HG03045 (cell line): ENCODE results near the gene CELF2.
"Not testable (repeated sequence)": the region's sequence is repeated elsewhere in the genome, so short reads cannot be mapped to it uniquely, and the experiment has no call there.

ENCODE experiments used
- ATAC-seq: cut with Tn5 transposase; IDR thresholded peaks from one replicate; pipeline ENCODE4 v1.9.1; 2021; ENCODE audit warnings: mild to moderate bottlenecking, moderate library complexity; ENCODE audit not compliant: unreplicated experiment

CELF2 gene

DNA sequence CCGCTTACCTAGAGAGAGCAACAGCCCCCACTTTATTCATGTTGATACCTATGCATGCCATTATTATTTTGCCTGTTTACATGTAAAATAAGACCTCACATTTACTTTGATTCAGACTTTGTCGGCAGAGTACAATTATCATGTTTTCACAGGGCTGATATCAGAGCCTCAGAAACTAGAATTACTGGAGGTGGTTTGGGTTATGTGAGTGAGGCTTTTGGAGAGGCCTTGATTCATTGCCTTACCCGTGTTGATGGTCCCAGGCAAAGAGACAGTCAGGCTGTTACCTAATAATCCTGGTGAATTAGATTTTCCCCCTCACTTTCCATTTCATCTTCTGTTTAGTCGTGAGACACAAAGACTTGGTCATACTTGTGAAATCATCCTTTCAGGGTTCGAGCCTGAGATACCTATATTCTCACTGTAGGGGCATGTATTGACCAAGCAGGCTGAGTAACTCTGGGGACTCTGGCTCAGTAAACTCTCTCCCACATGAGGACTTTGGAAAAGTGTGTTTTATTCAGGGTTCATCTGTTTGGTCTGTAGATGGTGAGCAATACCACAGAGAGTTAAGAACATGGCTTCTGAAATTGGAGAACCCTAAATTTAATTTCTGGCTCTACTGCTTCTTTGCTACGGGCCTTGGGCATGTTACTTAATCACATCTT lies 150.9 kb downstream of the CELF2 start:
- no peak for ATAC-seq

DNA sequence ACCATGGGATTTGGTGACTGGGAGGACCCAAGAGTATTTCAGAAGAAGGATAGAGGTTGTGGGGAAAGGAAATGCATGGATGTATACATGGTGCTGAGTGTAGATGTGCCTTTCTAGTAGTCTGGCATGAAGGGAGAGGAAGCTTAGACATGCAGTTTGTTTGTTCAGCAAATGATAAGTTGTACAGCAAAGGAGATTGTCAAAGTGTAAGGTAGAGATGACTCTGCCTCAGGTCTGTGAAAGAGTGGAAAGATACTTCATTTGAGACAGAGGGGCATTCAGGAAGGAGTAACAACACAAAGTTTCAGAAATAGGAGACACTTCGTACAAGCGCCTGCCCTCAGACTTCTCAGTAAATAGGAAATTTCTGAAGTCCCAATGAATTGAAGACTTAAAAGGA lies 152.3 kb downstream of the CELF2 start:
- no peak for ATAC-seq

- no peak for ATAC-seq
Measured at GRCh38 chr10:11170574-11170973, 152.9 kb downstream of the CELF2 start.

DNA sequence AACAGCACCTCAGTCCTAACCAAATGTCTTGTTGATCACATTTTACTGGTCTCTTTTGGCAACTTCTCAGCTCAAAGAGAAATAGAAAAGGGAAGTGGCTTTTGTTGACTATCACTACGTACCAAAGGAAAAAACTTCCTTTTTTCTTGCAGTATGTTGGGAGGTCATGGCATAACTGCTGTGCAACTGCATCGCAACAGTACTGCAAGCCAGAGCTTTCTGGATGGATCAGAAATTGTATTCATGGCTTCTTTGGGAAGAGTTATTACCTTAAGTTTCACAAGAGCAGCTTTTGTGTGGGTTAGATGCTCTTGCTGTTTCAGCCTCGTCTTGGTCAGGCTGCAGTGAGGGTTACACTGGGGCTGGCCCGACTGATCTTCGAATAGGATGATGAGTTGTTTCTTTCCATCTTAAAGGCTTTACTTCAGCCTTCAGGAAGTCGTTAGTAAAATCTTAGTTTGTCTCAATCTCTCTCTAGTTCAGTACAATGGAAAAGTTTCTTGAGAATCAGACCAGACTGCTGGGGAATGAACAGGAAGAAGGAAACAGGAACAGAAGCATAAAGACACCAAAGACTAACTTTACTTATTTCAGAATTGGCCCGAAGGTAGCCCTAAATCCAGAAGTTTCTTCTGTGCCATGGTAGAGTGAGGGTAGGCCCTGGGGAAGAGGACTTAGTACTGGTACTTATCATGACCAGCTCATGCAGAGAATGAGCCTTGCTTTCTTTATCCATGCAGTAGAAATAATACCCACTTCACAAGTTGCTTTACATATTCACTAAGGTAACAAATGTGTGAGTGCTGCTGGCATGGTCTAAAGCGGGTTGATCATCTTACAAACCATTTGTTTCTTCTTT lies 153.6 kb downstream of the CELF2 start:
- ATAC-seq = peak; percentile 40

DNA sequence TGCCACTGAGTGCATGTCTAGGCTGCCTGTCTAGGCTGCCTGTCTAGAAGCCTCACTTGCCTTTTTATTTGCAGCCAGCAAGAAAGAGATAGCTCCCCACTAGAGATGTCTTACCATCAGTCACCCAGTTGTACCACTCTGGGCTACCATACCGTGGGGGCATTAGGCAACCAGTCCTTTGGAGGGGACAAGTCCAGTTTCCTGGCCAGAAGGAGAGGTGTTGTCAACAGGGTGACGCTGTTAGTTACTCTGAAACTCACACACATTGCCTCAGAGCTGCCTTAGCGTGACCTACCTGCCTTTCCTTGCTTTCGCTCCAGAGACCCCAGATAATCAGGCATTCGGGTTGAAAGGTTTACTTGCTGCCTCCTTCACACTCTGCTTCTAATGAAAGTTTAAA lies 155.4 kb downstream of the CELF2 start:
- ATAC-seq = no peak

- no peak for ATAC-seq
Measured at GRCh38 chr10:11175823-11176243, 158.2 kb downstream of the CELF2 start.

DNA sequence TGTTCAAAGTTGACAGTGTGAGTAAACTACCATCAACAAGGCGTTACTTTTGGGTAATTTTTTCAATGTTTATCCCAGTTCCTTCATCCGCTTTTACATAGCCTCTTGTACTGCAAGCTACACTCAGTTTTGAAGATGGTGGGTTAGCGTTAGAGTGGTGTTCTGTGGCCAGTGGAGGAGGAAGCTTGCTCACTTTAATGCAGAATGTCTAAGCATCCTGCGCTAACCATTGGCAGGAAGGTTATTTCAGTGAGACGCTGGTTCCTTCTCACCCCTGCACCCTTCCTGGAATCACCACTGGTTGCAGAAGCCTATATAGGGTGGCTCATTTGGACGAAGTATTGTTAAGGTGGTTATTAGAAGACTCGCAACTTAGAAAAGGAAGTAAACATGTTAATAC lies 159.1 kb downstream of the CELF2 start:
- ATAC-seq = no peak

- ATAC-seq = no peak
Measured at GRCh38 chr10:11177381-11177780, 159.7 kb downstream of the CELF2 start.

- no peak for ATAC-seq
Measured at GRCh38 chr10:11177926-11178471, 160.3 kb downstream of the CELF2 start.

DNA sequence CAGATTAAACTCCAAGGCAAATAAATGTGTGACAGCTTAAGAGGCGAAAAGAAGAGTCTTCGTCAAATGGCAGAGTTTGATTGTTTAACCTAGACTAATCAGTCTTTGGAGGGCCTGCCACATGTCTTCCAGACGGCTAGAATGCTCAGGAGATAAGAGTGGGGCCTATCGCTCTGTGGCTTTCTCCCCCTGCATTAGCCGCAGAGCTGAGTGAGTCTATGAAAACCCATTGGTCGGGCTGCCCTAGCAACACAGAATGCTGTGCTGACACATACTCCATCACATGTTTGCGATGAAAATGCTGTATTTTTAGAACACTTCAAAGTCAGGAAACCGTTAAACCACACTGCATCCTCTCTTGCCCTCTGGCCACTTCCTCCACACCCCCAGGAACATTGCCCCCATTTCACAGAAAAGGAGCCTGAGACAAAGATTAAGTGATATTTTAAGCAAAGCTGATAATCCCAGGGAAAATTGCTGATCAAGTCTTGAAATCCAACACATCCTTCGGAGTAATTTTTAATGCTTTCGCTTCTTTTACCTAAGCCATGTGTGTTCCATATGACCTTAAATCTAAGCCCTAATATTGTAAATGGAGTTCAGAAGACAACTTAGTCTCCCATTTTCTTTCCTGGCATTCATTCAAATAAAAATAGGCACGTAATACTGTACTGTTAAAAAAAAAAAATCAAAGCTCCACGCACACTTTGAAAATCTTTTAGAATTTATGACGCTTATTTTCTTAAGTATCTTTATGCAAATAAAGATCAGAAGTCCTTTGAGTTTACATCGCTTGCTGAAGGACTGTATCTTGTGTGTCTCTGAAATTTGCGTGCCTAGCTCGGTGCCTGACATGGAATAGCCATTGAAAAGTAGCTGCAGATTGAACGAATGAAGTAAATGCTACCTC lies 161.2 kb downstream of the CELF2 start:
- peak; percentile 85 for ATAC-seq

DNA sequence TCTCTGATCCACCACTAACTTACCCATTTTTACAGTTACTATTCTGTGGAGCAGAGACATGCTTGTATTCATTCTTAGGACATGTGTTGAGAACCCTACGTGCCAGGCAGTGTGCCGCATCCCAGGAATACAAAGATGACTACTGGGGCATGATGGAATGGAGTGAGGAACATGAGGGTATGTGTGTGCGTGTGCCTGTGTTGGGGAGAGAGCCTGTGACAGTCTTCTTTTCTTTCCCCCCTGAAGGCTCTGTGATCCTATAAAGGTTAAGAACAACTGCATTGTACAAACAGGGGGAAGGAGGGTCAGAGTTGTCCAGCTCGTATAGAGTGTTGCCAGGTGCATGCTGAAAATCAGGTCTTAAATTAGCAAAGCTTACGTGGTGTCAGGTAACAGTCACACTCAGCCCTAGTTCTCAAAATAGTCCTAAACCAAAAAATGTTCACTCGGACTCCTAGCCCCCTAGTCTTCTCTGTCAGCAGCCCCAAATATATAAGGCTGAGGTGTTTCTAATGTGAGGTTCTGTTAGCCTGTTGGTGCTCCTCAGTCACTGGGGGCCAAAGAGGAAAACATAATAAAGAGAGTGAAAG lies 161.9 kb downstream of the CELF2 start:
- ATAC-seq = no peak

- no peak for ATAC-seq
Measured at GRCh38 chr10:11180228-11180627, 162.6 kb downstream of the CELF2 start.

GRCh38 chr10:11181978-11182377 lies 164.3 kb downstream of the CELF2 start:
- no peak for ATAC-seq

DNA sequence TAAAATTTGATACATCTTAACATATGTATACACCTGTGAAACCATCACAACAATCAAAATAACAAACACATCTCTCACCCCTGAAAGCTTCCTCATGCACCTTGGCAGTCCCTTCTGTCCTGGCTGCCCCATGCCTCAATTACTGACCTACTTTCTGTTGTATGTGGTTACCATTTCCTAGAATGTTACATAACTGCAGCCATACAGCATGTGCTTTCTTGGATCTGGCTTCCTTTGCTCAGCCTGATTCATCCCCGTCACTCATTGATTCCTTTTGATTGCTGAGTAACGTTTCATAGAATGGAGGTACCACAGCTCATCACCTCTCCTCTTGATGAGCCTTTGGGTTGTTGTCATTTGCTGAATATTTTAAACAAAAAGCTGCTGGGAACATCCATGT lies 165.3 kb downstream of the CELF2 start:
- no peak for ATAC-seq

- no peak for ATAC-seq
Measured at GRCh38 chr10:11184093-11184492, 166.4 kb downstream of the CELF2 start.

DNA sequence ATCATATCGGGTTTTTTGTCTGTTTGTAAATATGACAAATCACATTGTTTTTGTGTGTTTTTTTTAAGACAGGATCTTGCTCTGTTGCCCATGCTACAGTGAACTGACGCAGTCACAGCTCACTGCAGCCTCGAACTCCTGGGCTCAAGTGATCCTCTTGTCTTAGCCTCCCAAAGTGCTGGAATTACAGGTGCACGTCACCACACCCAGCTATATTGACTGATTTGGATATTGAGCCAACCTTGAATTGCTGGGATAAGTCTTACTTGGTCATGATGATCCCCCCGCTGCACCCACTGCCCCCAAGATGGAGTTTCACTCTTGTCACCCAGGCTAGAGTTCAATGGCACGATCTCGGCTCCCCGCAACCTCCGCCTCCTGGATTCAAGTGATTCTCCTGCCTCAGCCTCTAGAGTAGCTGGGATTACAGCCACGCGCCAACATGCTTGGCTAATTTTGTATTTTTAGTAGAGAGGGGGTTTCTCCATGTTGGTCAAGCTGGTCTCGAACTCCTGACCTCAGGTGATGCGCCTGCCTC lies 167.5 kb downstream of the CELF2 start:
- ATAC-seq = not testable (repeated sequence)

DNA sequence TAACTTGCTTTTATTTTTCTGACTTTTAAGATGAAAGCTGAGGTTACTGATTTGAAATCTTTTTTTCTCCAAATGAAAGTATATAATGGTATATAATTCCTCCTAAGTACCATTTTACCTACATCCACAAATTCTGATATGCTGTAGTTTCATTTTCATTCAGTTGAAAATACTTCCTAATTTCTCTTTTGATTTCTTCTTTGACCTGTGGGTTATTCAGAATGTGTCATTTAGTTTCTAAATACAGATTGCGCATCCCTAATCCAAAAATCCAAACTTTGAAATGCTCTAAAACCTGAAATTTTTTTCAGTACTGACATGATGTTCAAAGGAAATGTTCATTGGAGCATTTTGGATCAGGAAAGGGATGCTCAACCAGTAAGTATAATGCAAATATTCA lies 168.7 kb downstream of the CELF2 start:
- no peak for ATAC-seq

DNA sequence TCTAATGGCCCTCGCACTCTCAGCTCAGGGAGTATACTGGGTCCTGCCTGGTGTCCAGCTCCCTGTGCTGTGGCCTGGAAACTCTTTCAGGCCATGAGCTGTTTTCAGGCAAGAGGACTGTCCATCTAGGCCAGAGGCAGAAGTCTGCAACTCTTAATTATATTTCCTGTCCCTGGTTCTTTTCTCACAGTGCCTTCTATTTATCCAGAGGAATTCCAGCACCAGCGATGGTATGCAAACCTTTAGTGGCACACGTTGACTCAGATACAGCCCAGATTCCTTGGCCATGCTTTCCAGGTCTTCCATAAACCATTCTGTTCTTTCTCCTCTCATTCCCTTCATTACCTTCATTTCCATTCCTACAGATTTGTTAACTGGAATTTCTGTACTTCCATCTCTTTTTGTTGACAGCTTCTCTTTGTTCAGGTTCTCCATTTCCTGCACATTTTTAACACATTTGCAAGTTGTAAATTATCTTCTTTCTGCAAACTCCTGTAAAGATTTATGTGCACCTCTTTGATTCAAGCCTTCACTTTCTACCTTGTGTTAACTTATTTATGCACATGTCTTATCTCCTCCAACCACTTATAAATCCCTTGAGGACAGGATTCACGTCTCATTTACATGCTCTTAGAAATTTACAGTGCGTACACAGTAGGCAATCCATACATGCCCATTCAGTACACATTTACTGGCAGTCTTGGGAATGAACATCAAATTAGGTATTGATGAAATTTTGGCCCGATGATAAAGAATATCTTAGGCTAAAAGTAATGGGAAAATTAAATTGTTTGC lies 172.1 kb downstream of the CELF2 start:
- ATAC-seq = no peak

DNA sequence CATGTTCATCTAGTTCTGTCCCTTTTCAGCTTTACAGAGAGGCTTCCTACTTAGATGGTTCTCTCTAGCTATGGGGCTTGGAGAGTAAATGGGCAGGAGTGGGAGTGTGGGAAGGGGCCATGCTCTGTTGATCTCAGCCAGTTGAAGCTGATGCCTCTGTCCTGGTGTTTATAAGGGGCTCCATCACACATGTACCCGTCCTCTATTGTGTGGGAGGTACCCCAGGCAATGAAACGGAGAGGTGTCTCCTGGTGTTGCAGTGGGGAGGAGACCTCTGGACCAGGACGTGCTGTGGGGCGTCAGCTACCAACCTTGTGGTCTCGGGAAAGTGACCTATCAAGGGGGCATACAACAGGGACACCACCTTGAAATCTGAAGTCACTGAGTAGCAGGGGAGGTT lies 173.5 kb downstream of the CELF2 start:
- no peak for ATAC-seq

DNA sequence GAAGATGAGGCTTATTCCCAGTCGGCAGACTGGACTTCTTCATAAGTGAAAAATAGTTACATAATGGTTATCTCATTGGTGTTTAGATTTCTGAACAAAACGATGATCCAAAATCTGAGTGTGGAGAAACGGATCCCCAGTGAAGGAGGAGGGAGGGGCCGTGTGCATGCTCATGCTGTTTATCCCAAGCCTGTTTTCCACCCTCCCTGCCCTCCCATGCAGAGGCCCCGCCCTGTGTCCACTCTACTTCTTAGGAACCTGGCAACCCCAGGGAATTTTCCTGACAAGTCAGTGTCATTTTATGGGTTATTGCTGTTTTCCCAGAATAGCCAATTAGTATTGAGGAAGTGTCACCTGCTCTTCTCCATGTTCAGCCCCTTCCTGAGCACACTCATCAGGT lies 174.0 kb downstream of the CELF2 start:
- no peak for ATAC-seq
